Neural cell (in vitro differentiated cells): Measurements from ENCODE around the gene VPS33A.

Experiments
- CTCF ChIP-seq: fragments of 450-650 bp; IDR thresholded peaks from 2 replicates; pipeline ENCODE4 v1.5.1; 2014; ENCODE audit warnings: antibody characterized with exemption, mild to moderate bottlenecking, moderate library complexity; ENCODE audit not compliant: poor library complexity, severe bottlenecking
- EP300 ChIP-seq: fragments of 450-650 bp; conservative IDR thresholded peaks from 2 replicates; pipeline ENCODE4 v1.6.1; 2014; ENCODE audit warnings: antibody characterized with exemption, mild to moderate bottlenecking, moderate library complexity; ENCODE audit not compliant: poor library complexity, severe bottlenecking
- EZH2 ChIP-seq: fragments of 200-600, 300-800 bp; shearing (Covaris generic), sonication (generic); IDR thresholded peaks from 2 replicates; pipeline ENCODE4 v1.6.1; 2014; ENCODE audit warnings: antibody characterized with exemption, low read length, borderline replicate concordance, mild to moderate bottlenecking; ENCODE audit not compliant: insufficient read depth, poor library complexity, severe bottlenecking
- POLR2AphosphoS5 ChIP-seq: IDR thresholded peaks from 2 replicates; pipeline ENCODE4 v1.6.1; 2012
- TF ChIP-seq, protein P1 (sequence below): IDR thresholded peaks from 2 replicates; pipeline ENCODE4 v1.6.1; 2012; ENCODE audit warnings: borderline replicate concordance

DNA sequence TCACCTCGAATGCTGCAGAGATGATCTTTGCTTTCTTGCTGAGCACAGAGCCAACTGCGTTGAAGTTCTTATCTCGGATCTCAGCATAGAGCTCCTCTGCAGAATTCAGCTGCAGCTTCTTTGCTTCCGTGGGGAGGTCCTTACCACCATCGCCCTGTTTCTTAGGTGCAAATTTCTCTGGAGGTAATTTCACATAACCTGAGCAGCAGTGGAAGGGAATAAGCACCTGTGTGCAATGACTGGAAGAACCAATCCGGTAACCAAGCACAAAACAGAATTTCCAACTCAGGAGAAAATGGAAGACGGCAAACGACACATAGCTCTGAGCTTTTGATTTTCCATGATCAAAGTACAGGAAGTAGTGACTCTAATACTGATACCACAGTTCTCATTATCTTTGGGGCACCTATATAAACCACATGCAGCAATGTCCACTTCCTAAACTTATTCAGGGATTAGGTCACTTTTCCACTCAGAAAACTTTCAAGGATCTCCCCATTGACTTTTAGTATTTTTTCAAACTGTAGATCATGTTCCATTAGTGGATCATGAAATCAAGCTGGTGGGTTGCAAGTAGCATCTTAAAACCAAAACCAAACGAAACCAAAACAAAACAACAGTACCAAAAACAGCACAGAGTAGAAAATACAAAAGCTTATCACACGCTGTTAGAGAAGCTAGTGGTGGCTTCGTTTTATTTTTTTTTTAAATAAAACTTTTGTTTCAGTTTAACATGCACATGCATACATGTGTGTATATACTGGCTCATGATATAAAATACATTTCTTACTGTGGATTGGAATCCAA lies 21.5 kb downstream of the VPS33A start:
- TF ChIP-seq CTCF (no peak), POLR2AphosphoS5 (no peak), EZH2 (no peak), EP300 (no peak)
- TF ChIP-seq, protein P1, sequence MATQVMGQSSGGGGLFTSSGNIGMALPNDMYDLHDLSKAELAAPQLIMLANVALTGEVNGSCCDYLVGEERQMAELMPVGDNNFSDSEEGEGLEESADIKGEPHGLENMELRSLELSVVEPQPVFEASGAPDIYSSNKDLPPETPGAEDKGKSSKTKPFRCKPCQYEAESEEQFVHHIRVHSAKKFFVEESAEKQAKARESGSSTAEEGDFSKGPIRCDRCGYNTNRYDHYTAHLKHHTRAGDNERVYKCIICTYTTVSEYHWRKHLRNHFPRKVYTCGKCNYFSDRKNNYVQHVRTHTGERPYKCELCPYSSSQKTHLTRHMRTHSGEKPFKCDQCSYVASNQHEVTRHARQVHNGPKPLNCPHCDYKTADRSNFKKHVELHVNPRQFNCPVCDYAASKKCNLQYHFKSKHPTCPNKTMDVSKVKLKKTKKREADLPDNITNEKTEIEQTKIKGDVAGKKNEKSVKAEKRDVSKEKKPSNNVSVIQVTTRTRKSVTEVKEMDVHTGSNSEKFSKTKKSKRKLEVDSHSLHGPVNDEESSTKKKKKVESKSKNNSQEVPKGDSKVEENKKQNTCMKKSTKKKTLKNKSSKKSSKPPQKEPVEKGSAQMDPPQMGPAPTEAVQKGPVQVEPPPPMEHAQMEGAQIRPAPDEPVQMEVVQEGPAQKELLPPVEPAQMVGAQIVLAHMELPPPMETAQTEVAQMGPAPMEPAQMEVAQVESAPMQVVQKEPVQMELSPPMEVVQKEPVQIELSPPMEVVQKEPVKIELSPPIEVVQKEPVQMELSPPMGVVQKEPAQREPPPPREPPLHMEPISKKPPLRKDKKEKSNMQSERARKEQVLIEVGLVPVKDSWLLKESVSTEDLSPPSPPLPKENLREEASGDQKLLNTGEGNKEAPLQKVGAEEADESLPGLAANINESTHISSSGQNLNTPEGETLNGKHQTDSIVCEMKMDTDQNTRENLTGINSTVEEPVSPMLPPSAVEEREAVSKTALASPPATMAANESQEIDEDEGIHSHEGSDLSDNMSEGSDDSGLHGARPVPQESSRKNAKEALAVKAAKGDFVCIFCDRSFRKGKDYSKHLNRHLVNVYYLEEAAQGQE = no peak
